GM18907 (cell line): ENCODE data around the gene IL25.
"Not testable (repeated sequence)": the region's sequence is repeated elsewhere in the genome, so short reads cannot be mapped to it uniquely, and the experiment has no call there.

Experiments
- ATAC-seq: cut with Tn5 transposase; IDR thresholded peaks from one replicate; pipeline ENCODE4 v1.9.1; 2021; ENCODE audit warnings: mild to moderate bottlenecking, moderate library complexity; ENCODE audit not compliant: unreplicated experiment

The IL25 gene

DNA sequence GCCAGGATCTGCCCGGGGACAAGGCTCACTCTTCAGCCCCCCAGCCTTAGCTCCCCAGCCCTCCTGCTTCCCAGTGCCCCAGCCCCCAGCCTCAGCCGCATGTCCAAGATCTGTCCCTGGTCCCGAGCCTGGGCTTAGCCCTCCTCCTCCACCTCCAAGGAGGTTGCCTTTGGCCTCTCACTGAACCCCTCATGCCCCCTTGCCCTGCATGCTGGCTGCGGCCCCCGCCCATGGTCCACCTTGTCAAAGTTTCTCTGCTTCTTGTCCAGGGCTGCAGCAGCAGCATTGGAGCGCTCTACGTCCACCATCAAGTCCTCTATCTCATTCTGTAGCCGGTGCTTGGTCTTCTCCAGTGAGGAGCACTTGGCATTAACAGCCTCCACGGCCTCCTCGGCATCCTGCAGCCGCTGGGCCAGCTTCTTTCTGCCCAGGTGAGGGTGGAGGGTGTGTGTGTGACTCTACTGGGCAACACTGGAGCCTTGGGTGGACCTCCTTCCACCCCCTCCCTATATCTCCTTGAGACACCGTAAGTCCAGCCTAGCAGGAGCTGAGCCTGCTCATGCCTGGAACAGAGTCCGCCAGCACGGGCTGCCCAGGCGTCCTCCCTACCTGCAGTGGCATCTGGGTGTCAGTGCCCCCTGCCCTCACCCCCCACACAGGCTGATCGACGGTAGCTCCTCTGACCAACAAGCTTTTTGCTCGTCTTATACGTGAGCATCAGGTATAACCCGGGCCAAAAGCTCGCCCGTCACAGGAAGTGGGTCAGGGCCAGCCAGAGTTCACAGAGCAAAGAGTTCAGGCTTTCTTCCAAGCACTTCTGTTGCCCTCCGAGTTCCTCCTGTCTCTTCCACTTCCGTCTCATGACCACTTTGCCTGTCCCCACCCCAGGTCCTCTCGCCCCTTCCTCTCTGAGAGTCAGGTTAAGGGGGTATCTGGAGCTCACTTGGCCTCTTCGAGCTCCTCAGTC is 15.6 kb downstream of the IL25 start:
- no peak for ATAC-seq

DNA sequence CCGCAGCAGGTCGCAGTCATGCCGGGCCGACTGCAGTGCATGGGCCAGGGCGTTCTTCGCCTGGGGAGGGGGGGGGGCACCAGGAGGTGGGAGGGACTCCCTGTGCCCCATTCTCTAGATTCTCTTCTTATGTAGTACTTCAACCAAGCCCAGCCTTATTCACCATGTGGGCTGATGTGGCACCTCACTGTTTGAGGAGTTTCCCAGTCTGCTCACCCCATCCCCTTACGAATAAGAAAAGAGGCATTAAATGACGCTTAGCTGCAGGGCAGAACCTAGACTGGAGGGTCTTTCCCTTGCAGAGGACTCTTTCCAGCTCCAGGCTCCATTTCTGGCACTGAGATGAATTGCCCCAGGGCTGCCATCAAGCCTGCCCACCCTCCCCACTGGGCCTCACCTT is 16.4 kb downstream of the IL25 start:
- no peak for ATAC-seq

DNA sequence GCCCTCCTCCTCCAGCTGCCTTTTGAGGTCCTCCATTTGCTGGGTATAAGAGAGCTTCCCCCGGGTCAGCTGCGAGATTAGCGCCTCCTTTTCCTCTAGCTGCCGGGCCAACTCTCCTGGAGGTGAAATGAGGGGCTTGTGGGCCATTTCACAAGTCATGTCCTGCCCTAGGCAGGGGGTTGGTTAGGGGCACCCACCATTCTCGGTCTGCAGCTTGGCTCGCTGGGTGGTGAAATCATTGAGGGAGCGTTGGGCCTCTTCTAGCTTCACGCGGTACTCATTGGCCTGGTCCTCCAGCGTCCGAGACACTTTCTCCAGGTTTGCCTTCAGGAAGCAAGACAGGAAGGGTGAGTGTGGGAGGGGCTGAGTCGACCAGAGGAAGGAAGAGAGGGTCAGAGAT is 16.8 kb downstream of the IL25 start:
- no peak for ATAC-seq

DNA sequence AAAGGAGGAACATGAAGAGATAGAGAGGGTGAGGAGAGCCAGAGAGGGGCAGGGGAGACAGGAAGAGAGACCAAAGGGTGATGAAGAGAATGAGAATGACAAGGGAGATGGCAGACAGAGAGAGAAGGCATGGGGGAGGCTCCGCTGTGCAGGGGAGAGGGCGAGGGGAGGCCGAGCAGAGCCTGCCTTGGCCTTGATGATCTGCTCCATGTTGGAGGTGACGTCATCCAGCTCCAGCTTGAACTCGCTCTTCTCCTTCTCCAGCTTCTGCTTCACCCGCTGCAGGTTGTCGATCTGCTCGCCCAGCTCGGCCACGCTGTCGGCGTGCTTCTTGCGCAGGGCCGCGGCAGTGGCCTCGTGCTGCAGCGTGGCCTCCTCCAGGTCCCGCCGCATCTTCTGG is 17.3 kb downstream of the IL25 start:
- not testable (repeated sequence) for ATAC-seq

DNA sequence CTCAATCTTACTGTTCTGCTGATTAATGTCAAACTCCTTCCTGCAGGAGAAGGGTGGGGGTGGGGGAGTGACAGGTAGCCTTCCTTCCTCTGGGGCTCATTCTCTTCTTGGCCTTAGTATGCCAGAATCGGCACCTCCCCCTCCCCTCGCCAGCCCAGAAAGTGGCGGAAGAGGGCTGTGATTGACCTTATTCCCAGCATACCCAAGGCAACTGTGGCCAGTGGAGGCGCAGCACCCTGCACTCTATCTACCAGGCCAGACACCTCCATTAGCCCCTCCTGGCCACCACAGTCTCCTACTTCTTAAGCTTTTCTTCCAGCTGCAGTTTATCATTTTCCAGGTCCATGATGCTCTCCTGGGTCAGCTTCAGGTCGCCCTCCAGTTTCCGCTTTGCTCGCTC is 20.0 kb downstream of the IL25 start:
- ATAC-seq: no peak

DNA sequence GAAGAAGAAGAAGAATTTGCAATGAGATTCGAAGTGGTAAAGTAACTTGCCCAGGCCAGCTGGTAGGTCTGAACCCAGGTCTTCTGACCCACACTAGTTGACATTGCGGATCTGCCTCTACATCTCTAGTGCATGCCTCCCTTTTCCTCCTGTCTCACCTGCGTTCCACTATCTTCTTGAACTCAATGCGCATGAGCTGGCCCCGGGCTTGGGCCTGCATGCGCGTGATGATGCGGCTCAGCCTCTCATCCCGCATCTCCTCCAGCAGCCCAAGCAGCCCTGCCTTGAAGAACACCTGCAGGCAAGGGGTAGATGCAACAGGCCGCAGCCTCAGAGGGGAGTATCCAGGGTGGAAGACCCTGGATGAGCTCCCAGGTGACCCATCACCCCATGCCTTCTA is 23.5 kb downstream of the IL25 start:
- no peak for ATAC-seq

DNA sequence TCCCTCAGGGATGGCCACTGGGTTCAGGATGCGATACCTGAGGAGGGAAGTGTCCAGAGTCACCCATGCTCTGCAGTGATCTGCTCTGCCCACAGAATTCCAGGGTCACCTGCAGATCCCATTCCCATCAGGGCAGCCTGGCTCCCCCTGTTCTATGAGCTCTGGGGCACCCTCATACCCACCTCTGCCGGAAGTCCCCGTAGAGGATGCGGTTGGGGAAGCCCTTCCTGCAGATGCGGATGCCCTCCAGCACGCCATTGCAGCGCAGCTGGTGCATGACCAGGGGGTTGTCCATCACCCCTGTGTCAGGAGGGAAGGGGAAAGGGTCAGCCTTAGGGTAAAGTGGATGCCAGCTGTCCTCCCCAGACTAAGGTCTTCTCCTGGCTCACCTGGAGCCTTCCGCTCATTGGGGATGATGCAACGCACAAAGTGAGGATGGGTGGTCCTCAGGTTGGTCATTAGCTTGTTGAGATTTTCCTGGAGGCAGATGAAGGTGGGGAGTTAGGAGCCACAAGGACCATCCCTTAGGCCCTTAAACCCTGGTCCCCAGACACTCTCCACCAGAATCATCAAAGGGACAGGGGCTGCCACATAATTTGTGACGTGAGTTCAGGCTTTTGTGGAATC is 24.3 kb downstream of the IL25 start:
- no peak for ATAC-seq

DNA sequence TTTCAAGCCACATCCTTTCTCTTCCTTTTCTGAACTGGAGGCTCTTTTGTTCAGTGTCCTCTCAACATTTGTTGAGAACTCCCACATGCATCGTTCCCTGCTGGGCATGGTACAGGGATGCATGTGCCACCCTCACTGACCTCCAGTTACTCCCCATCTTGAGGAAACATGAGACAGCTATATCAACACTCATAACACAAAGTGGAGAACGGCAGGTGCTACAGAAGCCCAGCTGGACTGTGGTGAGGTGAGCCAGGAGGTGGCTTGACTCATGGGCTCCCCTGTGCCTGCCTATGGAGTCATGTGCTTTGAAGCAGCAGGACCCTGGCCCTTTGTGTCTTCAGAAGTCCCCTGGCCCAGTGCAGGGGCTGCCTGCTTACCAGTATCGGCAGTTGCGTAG is 25.7 kb downstream of the IL25 start:
- no peak for ATAC-seq

DNA sequence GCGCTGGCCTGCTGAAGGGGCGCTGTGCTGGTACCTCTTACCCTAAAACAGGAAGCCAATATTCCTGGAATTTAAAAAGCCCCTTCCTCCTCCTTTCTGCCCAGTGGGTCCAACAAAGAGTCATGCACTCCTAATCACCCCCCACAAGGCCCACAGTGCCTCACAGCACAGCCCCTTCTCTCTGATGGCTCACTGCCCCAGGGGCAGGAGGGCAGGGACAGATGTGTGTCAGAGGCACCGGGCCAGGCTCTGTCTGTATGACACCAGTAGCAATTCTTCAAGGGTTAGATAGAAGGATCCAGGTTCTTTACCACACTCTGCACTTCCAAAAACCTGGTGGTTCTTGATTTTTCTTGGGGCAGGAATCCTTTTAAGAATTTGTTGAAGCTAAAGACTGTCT is 26.5 kb downstream of the IL25 start:
- ATAC-seq: no peak

DNA sequence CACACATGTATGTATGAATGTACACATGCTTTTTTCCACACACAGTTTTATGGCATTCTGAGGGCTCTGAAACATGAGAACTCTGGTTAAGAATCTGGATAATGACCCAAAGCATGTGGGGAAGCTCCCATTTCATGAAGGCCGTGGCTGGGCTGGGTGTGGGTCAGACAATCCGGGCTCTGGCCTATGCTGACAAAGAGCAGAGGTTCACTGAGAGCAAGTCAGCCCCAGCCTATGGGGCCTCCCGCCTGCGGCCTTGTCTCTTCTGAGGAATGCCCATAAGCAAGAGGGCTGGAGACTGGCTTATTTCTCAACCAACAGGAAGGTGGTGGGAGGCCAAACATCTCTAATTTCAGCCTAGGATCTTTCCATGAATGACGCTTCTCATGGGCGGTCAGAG is 27.0 kb downstream of the IL25 start:
- no peak for ATAC-seq

DNA sequence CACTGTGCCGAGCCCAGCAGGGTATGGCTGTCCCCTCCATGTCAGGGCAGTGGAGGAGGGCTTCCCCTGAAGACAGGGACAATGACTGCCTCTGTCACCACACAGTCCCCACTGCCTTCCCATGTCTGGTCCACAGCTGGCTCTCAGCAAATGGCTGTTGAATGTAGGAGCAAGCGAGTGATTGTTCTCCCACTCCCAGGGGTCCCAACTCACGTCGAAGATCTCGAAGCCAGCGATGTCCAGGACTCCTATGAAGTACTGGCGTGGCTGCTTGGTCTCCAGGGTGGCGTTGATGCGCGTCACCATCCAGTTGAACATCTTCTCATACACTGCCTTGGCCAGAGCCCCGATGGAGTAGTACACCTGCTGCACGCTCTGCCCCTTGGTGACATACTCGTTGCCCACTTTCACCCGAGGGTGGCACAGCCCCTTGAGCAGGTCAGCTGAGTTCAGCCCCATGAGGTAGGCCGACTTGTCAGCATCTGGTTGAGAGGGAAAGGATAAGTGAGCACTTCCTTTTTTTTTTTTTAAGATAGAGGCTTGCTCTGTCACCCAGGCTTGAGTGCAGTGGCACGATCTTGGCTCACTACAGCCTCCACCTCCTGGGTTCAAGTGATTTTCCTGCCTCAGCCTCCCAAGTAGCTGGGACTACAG is 28.0 kb downstream of the IL25 start:
- not testable (repeated sequence) for ATAC-seq

DNA sequence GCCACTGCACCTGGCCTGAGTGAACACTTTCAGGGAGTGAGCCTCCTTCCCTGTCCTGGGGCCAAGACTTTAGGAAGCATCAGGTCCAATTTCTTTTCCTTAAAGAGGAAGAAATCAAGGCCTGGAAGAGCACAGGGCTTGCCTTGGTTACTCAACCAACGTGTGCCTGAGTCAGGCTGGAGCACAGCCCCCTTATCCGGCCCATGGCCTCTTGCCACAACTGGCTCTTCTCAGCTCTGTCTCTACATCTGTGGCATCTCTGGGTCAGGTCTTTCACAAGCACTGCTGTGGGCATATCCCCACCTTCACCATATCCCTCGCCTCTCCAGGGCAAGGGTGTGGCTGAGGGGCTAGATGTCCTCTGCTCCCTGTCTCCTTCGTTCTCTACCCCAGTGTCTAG is 28.7 kb downstream of the IL25 start:
- ATAC-seq: no peak

DNA sequence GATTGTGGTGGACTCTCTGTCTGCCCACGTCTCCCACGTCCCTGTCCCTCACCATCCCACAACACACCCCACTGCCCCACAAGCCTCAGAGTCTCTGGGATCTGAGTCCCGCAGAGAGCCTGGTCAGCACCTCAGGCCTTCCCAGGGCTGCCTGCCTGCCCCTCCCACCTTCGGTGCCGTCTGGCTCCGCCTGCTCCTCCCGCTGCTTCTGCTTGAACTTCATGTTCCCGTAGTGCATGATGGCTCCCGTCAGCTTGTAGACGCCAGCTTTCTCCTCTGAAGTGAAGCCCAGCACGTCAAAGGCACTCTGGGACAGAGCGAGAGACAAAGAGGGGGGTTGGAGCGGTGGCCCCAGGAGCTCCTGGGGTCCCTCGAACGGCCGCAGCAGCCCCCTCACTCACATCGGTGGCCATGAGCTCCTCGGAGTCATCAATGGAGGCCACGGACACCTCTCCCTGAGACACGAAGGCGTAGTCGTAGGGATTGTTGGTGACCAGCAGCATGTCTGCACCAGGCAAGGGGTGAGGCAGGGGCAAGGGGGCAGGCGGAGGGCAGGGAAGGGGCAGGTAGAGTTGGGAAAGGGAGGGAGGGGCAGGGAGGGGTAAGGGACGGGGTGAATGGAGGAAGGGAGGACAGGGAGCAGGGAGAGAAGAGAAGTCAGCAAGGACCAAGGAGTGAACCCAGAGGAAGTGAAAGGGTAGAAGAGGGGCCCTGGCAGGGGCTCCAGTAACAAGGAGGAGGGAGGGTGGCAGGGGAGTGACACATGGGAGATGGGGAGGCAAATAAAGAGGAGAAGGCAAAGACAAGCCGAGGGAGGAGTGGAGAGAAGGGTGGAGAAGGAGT is 29.9 kb downstream of the IL25 start:
- no peak for ATAC-seq

DNA sequence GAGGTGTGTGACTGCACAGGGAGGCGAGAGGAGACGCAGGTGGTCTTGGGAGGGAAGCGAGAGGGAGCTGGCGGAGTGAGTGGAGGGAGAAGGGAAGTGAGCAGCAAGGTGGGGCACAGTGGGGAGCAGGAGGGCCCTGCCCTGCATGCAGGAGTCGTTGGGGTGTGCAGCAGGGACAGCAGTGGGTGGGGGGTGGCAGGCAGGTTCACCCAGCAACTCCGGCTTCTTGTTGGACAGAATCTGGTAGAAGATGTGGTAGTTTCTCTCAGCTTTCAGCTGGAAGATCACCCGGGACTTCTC is 30.5 kb downstream of the IL25 start:
- ATAC-seq: no peak

DNA sequence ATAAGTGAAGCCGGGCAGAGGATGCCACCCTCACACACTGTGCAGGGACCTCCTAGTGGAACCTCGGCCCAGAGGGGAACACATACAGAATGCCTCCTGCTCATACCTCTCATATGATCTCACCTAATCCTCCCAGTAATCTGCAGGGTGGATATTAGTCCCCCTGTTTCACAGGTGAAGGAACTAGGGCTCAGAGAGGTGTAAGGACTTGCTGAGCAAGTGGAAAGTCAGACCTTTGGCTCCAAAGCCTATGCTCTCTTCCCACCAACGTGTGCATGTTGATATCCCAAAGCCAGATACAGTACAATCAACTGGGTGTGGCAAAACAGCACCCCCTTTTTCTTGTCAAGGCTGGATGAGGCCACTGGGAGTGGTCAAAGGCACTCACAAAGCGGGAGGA is 31.3 kb downstream of the IL25 start:
- no peak for ATAC-seq

DNA sequence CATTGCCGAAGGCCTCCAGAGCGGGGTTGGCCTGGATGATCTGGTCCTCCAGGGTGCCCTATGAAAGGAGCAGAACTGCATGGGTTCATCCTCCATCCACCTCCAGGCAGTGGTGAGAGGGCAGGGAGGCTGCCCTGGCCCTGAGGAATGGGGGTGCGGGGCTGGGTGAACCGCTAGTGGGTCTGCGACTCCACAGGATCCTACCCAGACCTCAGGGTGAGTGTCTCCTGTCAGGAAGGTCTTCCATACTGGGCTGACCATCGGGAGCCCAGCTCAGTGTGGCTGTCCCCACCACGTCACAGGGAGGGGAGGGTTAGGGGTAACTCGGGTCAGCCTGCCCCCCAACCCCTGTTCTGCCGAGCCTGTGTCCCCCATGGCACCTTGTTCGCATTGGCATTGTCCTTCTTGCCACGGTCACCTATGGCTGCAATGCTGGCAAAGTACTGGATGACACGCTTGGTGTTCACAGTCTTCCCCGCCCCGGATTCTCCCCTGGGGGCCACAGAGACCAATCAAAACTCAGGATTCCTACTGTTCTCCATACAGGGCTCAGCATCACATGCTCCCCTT is 31.8 kb downstream of the IL25 start:
- ATAC-seq: no peak

DNA sequence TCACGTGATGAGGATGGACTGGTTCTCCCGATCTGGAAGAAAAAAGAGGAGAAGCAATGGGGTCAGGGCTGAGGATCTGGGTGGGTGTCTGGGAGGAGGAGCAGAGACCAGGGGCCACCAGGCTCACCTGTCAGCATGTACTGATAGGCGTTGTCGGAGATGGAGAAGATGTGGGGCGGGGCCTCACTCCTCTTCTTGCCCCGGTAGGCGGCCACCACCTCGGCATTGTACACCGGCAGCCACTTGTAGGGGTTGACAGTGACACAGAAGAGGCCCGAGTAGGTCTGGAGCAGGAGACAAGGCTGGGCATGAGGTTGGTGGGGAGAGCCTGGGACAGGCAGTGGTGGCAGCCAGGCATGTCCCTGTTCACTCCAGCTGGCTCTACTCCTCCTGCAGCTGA is 32.5 kb downstream of the IL25 start:
- ATAC-seq: no peak

DNA sequence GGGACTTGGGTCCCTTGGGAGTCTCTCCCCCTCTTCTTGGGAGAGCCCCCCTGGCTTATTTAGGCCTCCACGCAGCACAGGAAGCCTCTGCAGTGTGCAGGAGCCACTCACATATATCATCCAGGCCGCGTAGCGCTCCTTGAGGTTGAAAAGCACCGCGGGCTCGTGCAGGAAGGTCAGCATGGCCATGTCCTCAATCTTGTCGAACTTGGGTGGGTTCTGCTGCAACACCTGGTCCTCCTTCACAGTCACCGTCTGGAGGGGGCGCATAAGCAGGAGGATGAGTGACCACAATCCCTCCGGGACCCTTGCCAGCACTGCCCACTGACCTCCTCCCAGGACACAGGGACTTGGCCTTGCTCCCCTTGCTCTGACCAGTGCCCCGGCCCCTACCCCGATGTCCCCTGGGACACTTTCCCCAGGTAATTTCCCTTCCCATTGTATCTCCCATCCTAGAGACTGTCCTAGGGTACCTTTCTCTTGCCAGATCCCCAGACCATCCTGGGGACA is 33.0 kb downstream of the IL25 start:
- ATAC-seq: no peak

DNA sequence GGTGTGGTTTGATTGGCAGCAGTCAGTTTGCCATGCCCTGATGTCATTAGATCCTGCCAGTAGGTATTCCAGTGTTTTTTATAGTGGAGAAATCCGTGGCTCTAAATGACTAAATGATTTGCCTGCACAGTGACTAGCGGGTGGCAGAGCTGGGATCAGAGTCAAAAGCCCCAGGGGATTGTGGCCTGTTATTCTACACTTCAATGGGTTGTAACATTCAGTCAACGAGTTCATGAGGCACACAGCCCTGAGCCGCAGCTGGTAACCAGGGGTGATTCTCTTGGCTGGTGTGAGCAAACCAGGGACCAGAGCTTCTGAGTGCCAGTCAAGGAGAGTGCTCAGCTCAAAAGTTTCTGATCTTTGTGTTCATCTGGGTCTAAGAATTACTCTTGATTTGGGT is 33.6 kb downstream of the IL25 start:
- peak; percentile 73 for ATAC-seq

DNA sequence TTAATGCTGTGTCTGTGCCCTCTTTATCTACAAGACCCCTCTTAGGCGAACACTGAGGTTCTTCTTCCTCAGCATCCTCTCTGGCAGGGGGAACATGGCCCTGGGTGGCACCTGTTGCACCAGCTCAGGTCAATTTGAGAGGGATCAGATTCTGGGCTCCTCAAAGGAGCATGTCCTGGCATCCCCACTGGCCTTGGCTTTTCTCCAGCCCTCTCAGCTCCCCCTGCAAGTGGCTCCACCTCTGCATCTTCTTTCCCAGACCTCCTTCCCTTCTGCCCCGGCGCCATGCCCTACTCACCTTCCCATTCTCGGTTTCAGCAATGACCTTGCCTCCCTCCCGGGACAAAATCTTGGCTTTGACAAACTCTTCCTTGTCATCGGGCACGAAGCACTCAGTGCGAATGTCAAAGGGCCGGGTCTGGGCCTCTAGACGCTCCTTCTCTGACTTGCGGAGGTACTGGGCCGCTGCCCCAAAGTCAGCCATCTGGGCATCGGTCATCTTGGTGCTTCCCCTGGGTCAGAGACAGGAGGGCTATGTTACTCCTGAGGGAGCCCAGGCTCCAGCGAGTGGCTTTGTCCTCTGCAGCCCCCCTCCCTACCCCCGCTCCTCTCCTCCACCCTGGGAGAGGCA is 34.2 kb downstream of the IL25 start:
- ATAC-seq: no peak
